GM23248 (cell line): ENCODE data around the gene DLG1.

Experiments
- EZH2 ChIP-seq: fragments of 200-600 bp; sonication (generic); IDR thresholded peaks from 2 replicates; pipeline ENCODE4 v1.6.1; 2018; ENCODE audit warnings: antibody characterized with exemption, mild to moderate bottlenecking; ENCODE audit not compliant: insufficient read depth, poor library complexity, severe bottlenecking
- EZH2phosphoT487 ChIP-seq: fragments of 200-600 bp; sonication (generic); IDR thresholded peaks from 2 replicates; pipeline ENCODE4 v1.6.1; 2018; ENCODE audit warnings: antibody characterized with exemption, moderate library complexity, mild to moderate bottlenecking, low read depth; ENCODE audit not compliant: insufficient read depth

GRCh38 chr3:197309528-197310361, 11.3 kb upstream of the DLG1 start:
- TF ChIP-seq EZH2 (no peak), EZH2phosphoT487 (no peak)
